Suprapubic skin (tissue), 4 donors: ENCODE data around the gene OTUD6A.

Experiments
- POLR2A ChIP-seq, 2 donors: fragments of 450-650 bp; IDR thresholded peaks; one replicate each; pipeline ENCODE4 v1.6.1; 2017; ENCODE audit warnings: antibody characterized with exemption in 2 of 2, mild to moderate bottlenecking in 2 of 2, moderate library complexity in 2 of 2
- POLR2AphosphoS5 ChIP-seq, 3 donors: sonication (generic); formaldehyde crosslinking; IDR thresholded peaks; one replicate each; pipeline ENCODE4 v1.6.1; 2017; ENCODE audit warnings: antibody characterized with exemption in 3 of 3
- TF ChIP-seq, protein P1 (sequence below), 2 donors: fragments of 200-600 bp in 1 of 2; fragments of 450-650 bp in 1 of 2; sonication (generic) in 1 of 2; IDR thresholded peaks; one replicate each; pipeline ENCODE4 v1.5.1; 2016 to 2019; ENCODE audit warnings: antibody characterized with exemption in 2 of 2, mild to moderate bottlenecking in 1 of 2, moderate library complexity in 1 of 2

DNA sequence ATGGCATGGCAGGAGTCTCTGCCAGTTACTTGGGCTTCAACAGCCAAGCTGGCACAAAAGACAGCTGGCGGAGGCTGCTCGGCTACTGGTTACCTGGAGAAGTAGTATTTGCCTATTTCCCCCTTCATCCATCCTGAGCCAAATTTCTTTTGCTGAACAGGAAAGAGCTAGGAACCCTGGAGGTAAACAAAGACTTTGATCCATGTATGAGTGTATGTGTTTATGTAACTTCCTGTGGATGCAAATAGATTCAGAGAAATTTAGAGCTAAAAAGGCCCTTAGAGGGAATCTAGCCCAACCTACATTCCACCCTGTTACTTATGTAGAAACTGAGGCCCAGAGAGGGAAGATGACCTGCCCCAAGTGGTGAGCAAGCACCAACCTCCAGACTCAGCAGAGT lies 23.7 kb upstream of the OTUD6A start:
- TF ChIP-seq, protein P1, sequence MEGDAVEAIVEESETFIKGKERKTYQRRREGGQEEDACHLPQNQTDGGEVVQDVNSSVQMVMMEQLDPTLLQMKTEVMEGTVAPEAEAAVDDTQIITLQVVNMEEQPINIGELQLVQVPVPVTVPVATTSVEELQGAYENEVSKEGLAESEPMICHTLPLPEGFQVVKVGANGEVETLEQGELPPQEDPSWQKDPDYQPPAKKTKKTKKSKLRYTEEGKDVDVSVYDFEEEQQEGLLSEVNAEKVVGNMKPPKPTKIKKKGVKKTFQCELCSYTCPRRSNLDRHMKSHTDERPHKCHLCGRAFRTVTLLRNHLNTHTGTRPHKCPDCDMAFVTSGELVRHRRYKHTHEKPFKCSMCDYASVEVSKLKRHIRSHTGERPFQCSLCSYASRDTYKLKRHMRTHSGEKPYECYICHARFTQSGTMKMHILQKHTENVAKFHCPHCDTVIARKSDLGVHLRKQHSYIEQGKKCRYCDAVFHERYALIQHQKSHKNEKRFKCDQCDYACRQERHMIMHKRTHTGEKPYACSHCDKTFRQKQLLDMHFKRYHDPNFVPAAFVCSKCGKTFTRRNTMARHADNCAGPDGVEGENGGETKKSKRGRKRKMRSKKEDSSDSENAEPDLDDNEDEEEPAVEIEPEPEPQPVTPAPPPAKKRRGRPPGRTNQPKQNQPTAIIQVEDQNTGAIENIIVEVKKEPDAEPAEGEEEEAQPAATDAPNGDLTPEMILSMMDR (IDR thresholded peaks at IDR 0.05) = no peak
- TF ChIP-seq POLR2A (IDR thresholded peaks at IDR 0.05) (no peak), POLR2AphosphoS5 (IDR thresholded peaks at IDR 0.05) (no peak)
